ENCODE results near the gene ZNF460. TPM values are rescaled to one million over a fixed set of nuclear protein-coding genes. Genes with fewer than 3 reads are reported as not detected.

ZNF460 gene
- total RNA-seq, 1 experiment from 2014 or later, result 65.9 TPM

DNA sequence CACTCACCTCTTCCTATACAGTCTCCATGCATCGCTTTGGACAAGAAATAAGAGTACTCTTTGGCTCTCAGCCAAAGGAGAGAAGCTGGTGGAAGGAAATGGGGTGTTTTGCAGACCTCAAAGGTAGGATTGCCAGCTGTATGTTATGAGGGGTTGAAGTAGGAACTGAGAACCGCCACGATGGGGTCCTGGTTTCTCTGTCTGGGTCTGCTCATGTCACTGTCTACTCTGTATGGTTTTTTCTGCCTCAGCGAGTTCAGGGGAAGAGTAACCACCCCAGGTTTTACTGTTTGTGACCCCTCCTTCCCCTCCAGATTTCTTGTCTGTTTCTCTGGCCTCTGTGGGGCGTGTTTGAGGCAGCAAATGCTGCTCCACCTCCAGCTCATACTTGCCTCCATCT lies 35.8 kb upstream of the ZNF460 start:
- Histone ChIP-seq H3K18ac (ENCODE audit: insufficient read length, low read depth, low read length) (no peak overlapping the region), H3K4ac (ENCODE audit: low read depth, low read length) (no peak overlapping the region), H2BK120ac (ENCODE audit: low read depth, low read length, poor library complexity, severe bottlenecking) (no peak overlapping the region), H3K56ac (ENCODE audit: insufficient read length, low read depth, low read length) (no peak overlapping the region), H3K79me2 (ENCODE audit: insufficient read depth, low read length) (peaks cover 16% of the 10 kb centered on the region; the same call in 1 of the 2 replicates), H3K27ac (ENCODE audit: insufficient read length, low read depth, low read length) (no peak overlapping the region), H4K8ac (replicated peaks; ENCODE audit: insufficient read length, low read depth, low read length) (no peak overlapping the region), H4K20me1 (ENCODE audit: control insufficient read depth, insufficient read depth, insufficient read length) (no peaks in the 10 kb centered on the region), H3K4me1 (ENCODE audit: insufficient read depth, low read length) (no peaks in the 10 kb centered on the region), H2BK12ac (ENCODE audit: insufficient read length, low read depth, low read length) (no peak overlapping the region), H2BK15ac (ENCODE audit: low read depth, low read length) (no peak overlapping the region), H2BK5ac (ENCODE audit: insufficient read length, low read length) (no peak overlapping the region), H3K4me2 (ENCODE audit: insufficient read depth, insufficient read length, low read length) (no peak overlapping the region), H3K23ac (ENCODE audit: insufficient read length, low read depth, low read length) (no peak overlapping the region), H3K9me3 (ENCODE audit: control insufficient read depth, low read depth, low read length) (no peaks in the 10 kb centered on the region), H4K5ac (ENCODE audit: insufficient read length, low read depth, low read length) (no peak overlapping the region), H2AK5ac (ENCODE audit: insufficient read length, low read length) (no peak overlapping the region), H3K9ac (ENCODE audit: extremely low read depth, insufficient read length, low read length) (no peak overlapping the region), H3T11ph (ENCODE audit: low read length) (no peak overlapping the region), H3K23me2 (ENCODE audit: insufficient read length, low read depth, low read length, poor library complexity, severe bottlenecking) (peaks cover 7% of the 10 kb centered on the region), H2BK20ac (ENCODE audit: low read depth, low read length, poor library complexity, severe bottlenecking) (no peak overlapping the region), H4K91ac (ENCODE audit: insufficient read length, low read depth, low read length) (no peak overlapping the region), H2AFZ (ENCODE audit: low read length) (no peak overlapping the region), H3K79me1 (ENCODE audit: insufficient read depth, low read depth, low read length, poor library complexity, severe bottlenecking) (peaks cover 4% of the 10 kb centered on the region), H3K14ac (ENCODE audit: insufficient read depth, low read length) (no peak overlapping the region), H3K27me3 (ENCODE audit: insufficient read depth, low read length) (no peaks in the 10 kb centered on the region)
- Mint-ChIP-seq H3K4me3 (no peak overlapping the region), H3K27me3 (ENCODE audit: low read depth) (no peaks in the 10 kb centered on the region), H3K36me3 (ENCODE audit: insufficient read depth in 1 of 3, low read depth in 3 of 3) (peaks cover 14 to 42% (median 37%) of the 10 kb centered on the region in 3 experiments; a peak in 6 of 7 replicates), H3K27ac (no peak overlapping the region), H3K9me3 (no peaks in the 10 kb centered on the region), H3K4me1 (peaks cover 11% of the 10 kb centered on the region in 2 experiments)
- TF ChIP-seq CTCF (conservative IDR thresholded peaks at IDR 0.05), result no peak
- no peak for DNase-seq
- WGBS (ENCODE audit: extremely low coverage, insufficient read length, low lambda C conversion rate), result no CpG with 5 or more reads among the region's 5 CpGs
